Measurements from ENCODE around the gene PBRM1. TPM values are rescaled to one million over a fixed set of nuclear protein-coding genes. Genes with fewer than 3 reads are reported as not detected.

PBRM1 gene
- total RNA-seq, 1 donor from 2014 or later: 107 TPM

- Mint-ChIP-seq H3K4me1 (no peaks in the 10 kb centered on the region), H3K27me3 (ENCODE audit: low read depth) (no peaks in the 10 kb centered on the region), H3K27ac (ENCODE audit: unreplicated experiment) (no peak overlapping the region), H3K9me3 (no peaks in the 10 kb centered on the region), H3K36me3 (ENCODE audit: low read depth) (no peaks in the 10 kb centered on the region), H3K4me3 (no peak overlapping the region)
- TF ChIP-seq, protein P1, sequence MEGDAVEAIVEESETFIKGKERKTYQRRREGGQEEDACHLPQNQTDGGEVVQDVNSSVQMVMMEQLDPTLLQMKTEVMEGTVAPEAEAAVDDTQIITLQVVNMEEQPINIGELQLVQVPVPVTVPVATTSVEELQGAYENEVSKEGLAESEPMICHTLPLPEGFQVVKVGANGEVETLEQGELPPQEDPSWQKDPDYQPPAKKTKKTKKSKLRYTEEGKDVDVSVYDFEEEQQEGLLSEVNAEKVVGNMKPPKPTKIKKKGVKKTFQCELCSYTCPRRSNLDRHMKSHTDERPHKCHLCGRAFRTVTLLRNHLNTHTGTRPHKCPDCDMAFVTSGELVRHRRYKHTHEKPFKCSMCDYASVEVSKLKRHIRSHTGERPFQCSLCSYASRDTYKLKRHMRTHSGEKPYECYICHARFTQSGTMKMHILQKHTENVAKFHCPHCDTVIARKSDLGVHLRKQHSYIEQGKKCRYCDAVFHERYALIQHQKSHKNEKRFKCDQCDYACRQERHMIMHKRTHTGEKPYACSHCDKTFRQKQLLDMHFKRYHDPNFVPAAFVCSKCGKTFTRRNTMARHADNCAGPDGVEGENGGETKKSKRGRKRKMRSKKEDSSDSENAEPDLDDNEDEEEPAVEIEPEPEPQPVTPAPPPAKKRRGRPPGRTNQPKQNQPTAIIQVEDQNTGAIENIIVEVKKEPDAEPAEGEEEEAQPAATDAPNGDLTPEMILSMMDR (conservative IDR thresholded peaks at IDR 0.05): no peak
- no peak for DNase-seq (ENCODE audit: low read depth, low spot score)
Observed at GRCh38 chr3:52502808-52503350, 182.8 kb downstream of the PBRM1 start.

- Mint-ChIP-seq H3K4me3 (no peak overlapping the region), H3K9me3 (no peaks in the 10 kb centered on the region), H3K36me3 (ENCODE audit: low read depth) (no peaks in the 10 kb centered on the region), H3K27me3 (ENCODE audit: low read depth) (no peaks in the 10 kb centered on the region), H3K4me1 (no peaks in the 10 kb centered on the region), H3K27ac (ENCODE audit: unreplicated experiment) (no peak overlapping the region)
- no peak for DNase-seq (ENCODE audit: low read depth, low spot score)
- TF ChIP-seq, protein P1 (conservative IDR thresholded peaks at IDR 0.05): no peak
Observed at GRCh38 chr3:52502001-52502400, 183.7 kb downstream of the PBRM1 start.

DNA sequence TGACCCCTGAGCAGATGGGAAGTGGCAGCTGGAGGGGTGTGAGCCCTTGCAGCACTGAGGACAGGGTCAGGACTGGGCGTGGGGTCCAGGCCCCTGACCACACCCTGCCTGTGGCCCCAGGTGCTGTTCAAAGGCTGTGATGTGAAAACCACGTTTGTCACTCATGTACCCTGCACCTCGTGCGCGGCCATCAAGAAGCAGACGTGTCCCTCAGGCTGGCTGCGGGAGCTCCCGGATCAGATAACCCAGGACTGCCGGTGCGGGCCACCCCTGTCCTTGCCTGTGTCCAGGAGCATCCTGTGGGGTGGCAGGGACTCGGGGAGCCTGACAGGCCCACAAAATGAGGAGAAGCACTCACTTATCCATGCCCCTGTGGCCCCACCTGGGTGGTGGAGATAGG lies 184.7 kb downstream of the PBRM1 start:
- Mint-ChIP-seq H3K4me1 (no peaks in the 10 kb centered on the region), H3K4me3 (no peak overlapping the region), H3K27me3 (ENCODE audit: low read depth) (no peaks in the 10 kb centered on the region), H3K27ac (ENCODE audit: unreplicated experiment) (no peak overlapping the region), H3K9me3 (no peaks in the 10 kb centered on the region), H3K36me3 (ENCODE audit: low read depth) (no peaks in the 10 kb centered on the region)
- TF ChIP-seq, protein P1 (conservative IDR thresholded peaks at IDR 0.05): no peak
- DNase-seq (ENCODE audit: low read depth, low spot score): no peak

DNA sequence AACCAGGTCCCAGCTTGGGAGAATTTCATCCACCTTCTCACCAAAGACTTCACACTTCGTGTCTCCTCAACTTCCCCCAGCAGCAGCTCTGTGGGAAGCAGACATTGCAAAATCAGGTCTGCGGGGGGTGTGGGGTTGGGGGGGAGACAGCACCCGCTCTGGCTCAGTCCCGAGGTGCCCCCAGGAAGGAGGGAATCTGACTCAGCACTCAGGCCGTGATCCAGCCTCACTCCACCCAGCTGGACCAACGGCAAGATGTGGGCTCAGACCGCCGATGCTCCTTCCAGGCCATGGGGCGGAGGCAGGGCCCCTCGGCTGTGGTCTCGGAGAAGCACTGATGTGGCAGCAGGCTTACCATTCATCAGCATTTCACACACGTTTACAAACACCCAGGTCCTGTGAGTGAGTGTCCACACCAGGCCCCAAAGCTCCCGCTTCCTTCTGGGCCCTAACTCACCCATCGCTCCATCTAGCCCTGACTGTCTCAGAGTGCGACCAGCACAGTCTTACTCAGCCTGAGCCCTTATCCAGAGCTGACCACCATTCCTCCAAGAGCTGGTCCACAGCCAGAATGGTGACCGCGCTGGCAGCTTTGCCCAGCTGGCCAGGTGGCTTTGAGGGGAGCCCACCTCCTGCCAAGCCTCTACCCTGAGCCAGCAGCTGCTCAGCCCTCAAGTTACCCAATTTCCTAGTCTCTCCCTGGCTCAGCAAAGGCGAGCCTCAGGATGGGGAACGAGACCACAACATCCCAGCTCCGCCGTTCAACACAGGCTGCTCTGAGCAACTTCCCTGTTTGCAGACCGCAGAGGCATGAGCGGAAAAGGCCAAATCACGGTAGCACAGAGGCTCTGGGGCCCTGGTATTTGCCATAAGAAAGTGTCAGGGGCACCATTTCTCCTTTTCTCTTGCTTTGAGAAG lies 187.3 kb downstream of the PBRM1 start:
- TF ChIP-seq, protein P1 (conservative IDR thresholded peaks at IDR 0.05): no peak
- Mint-ChIP-seq H3K9me3 (no peaks in the 10 kb centered on the region), H3K27ac (ENCODE audit: unreplicated experiment) (no peak overlapping the region), H3K4me3 (no peak overlapping the region), H3K27me3 (ENCODE audit: low read depth) (peaks cover 3% of the 10 kb centered on the region), H3K36me3 (ENCODE audit: low read depth) (no peaks in the 10 kb centered on the region), H3K4me1 (peaks cover 4% of the 10 kb centered on the region)
- no peak for DNase-seq (ENCODE audit: low read depth, low spot score)

GRCh38 chr3:52495777-52496602 lies 189.7 kb downstream of the PBRM1 start:
- H3K4me3 Mint-ChIP-seq: no peak overlapping the region
- H3K27ac Mint-ChIP-seq (ENCODE audit: unreplicated experiment): no peak overlapping the region
- peaks cover 4% of the 10 kb centered on the region for H3K4me1 Mint-ChIP-seq
- TF ChIP-seq, protein P1 (conservative IDR thresholded peaks at IDR 0.05): no peak
- H3K36me3 Mint-ChIP-seq (ENCODE audit: low read depth): no peaks in the 10 kb centered on the region
- H3K27me3 Mint-ChIP-seq (ENCODE audit: low read depth): peaks cover 3% of the 10 kb centered on the region
- no peak for DNase-seq (ENCODE audit: low read depth, low spot score)
- no peaks in the 10 kb centered on the region for H3K9me3 Mint-ChIP-seq
